HL-60 (cell line): ENCODE data around the gene SLC22A5.
A peak's percentile ranks its signal among the peaks of the same experiment; 100 is the strongest.

ENCODE experiments used
- DNase-seq, 2 experiments: peaks; one replicate each; pipeline ENCODE4 v3.0.0-alpha.2; 2010 to 2020; ENCODE audit warnings: low read depth in 1 of 2, low spot score in 1 of 2
- H3K27ac ChIP-seq: fragments of 250-450 bp; sonication (Bioruptor Pico); replicated peaks from 2 replicates; pipeline ENCODE4 v1.5.1; 2020; ENCODE audit warnings: mild to moderate bottlenecking, moderate library complexity
- H3K27me3 ChIP-seq: fragments of 250-450 bp; sonication (Bioruptor Pico); 2 replicates; pipeline ENCODE4 v1.5.1; 2021; ENCODE audit warnings: mild to moderate bottlenecking, moderate library complexity; ENCODE audit not compliant: insufficient read depth, poor library complexity, severe bottlenecking
- H3K4me3 ChIP-seq: replicated peaks from 2 replicates; pipeline ENCODE4 v1.5.1; 2011; ENCODE audit warnings: mild to moderate bottlenecking, control low read depth, low read length; ENCODE audit not compliant: insufficient read depth
- GABPA ChIP-seq: IDR thresholded peaks from 2 replicates; pipeline ENCODE4 v1.6.1; 2012; ENCODE audit warnings: low read depth
- POLR2AphosphoS5 ChIP-seq: IDR thresholded peaks from 2 replicates; pipeline ENCODE4 v1.6.1; 2012; ENCODE audit warnings: low read depth
- SPI1 ChIP-seq: IDR thresholded peaks from 2 replicates; pipeline ENCODE4 v1.6.1; 2012; ENCODE audit warnings: low read depth, mild to moderate bottlenecking, borderline replicate concordance
- TF ChIP-seq, protein P1 (sequence below): IDR thresholded peaks from 2 replicates; pipeline ENCODE4 v1.6.1; 2012; ENCODE audit warnings: low read depth; ENCODE audit not compliant: insufficient replicate concordance
- TF ChIP-seq, protein P2 (sequence below): IDR thresholded peaks from one replicate; pipeline ENCODE4 v1.5.1; 2011; ENCODE audit warnings: low read length, control low read depth, inconsistent platforms; ENCODE audit not compliant: insufficient read depth

SLC22A5 gene

DNA sequence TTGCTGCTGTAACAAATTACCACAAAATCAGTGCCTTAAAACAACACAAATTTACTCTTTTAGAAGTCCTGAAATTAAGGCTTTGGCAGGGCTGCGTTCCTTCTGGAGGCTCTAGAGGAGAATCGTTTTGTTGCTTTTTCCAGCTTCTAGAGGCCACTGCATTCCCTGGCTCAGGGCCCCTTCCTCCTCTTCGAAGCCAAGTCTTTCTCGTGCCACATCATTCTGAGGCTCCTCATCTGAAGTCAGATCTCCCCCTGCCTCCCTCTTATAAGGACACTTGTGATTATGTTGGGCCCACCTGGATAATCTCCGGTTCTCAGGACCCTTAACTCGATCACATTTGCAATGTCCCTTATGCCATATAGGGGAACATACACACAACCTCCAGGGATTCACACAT is 48.0 kb downstream of the SLC22A5 start:
- no peak for DNase-seq
- H3K27ac ChIP-seq = no peak overlapping the region
- TF ChIP-seq, protein P1, sequence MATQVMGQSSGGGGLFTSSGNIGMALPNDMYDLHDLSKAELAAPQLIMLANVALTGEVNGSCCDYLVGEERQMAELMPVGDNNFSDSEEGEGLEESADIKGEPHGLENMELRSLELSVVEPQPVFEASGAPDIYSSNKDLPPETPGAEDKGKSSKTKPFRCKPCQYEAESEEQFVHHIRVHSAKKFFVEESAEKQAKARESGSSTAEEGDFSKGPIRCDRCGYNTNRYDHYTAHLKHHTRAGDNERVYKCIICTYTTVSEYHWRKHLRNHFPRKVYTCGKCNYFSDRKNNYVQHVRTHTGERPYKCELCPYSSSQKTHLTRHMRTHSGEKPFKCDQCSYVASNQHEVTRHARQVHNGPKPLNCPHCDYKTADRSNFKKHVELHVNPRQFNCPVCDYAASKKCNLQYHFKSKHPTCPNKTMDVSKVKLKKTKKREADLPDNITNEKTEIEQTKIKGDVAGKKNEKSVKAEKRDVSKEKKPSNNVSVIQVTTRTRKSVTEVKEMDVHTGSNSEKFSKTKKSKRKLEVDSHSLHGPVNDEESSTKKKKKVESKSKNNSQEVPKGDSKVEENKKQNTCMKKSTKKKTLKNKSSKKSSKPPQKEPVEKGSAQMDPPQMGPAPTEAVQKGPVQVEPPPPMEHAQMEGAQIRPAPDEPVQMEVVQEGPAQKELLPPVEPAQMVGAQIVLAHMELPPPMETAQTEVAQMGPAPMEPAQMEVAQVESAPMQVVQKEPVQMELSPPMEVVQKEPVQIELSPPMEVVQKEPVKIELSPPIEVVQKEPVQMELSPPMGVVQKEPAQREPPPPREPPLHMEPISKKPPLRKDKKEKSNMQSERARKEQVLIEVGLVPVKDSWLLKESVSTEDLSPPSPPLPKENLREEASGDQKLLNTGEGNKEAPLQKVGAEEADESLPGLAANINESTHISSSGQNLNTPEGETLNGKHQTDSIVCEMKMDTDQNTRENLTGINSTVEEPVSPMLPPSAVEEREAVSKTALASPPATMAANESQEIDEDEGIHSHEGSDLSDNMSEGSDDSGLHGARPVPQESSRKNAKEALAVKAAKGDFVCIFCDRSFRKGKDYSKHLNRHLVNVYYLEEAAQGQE = no peak
- TF ChIP-seq POLR2AphosphoS5 = no peak
- H3K27me3 ChIP-seq = no peaks in the 10 kb centered on the region
- H3K4me3 ChIP-seq = no peak overlapping the region

DNA sequence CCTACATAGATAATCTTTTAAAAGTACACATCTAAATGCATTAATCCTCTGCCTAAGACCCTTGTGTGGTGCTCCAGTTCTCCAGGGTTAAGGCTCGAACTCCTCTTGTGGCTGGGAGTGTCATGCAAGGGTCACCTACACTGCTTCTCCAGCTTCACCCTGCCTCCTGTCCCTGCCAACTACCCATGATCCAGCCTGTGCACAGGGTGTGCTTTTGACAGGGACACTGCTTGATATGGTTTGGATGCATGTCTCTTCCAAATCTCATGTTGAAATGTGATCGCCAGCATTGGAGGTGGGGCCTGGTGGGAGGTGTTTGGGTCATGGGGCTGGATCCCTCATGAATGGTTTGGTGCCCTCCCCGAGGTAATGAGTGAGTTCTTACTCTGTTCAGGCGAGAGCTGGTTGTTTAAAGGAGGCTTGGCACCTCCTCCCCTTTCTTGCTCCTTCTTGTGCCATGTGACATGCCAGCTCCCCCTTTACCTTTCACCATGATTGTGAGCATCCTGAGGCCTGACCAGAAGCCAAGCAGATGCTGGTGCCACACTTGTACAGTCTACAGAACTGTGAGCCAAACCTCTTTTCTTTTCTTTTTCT is 48.5 kb downstream of the SLC22A5 start:
- TF ChIP-seq, protein P1 = no peak
- TF ChIP-seq GABPA (no peak), POLR2AphosphoS5 (no peak)
- TF ChIP-seq, protein P2, sequence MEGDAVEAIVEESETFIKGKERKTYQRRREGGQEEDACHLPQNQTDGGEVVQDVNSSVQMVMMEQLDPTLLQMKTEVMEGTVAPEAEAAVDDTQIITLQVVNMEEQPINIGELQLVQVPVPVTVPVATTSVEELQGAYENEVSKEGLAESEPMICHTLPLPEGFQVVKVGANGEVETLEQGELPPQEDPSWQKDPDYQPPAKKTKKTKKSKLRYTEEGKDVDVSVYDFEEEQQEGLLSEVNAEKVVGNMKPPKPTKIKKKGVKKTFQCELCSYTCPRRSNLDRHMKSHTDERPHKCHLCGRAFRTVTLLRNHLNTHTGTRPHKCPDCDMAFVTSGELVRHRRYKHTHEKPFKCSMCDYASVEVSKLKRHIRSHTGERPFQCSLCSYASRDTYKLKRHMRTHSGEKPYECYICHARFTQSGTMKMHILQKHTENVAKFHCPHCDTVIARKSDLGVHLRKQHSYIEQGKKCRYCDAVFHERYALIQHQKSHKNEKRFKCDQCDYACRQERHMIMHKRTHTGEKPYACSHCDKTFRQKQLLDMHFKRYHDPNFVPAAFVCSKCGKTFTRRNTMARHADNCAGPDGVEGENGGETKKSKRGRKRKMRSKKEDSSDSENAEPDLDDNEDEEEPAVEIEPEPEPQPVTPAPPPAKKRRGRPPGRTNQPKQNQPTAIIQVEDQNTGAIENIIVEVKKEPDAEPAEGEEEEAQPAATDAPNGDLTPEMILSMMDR = no peak
- Histone ChIP-seq H3K27ac (no peak overlapping the region), H3K27me3 (no peaks in the 10 kb centered on the region), H3K4me3 (no peak overlapping the region)
- DNase-seq = no peak

DNA sequence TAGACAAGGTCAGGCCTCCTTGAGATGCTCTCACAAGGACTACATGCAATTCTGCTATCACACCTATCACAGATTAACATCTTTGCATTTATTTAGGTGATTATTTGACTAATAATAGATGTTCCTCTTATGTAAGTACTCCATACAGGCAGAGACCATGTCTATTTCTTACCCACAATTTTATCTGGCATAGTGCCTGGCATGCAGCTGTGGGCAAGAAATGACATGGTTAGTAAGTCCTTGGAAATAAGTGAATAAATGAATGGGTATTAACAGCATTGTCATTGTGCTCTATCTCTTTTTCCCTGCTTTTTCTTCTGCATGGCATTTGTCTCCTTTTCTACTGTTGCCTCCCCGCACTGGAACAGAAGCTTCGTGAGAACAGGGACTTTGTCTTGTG is 49.4 kb downstream of the SLC22A5 start:
- TF ChIP-seq, protein P2 = no peak
- TF ChIP-seq POLR2AphosphoS5 (no peak), SPI1 (no peak), GABPA (no peak)
- TF ChIP-seq, protein P1 = no peak
- peak overlapping the region; percentile 58 for H3K27ac ChIP-seq
- H3K4me3 ChIP-seq = no peak overlapping the region
- DNase-seq = no peak
- H3K27me3 ChIP-seq = no peaks in the 10 kb centered on the region
